NCI-H226 (cell line): ENCODE measurements around the gene A1CF.
"Not testable (repeated sequence)": the region's sequence is repeated elsewhere in the genome, so short reads cannot be mapped to it uniquely, and the experiment has no call there.

Experiments used
- DNase-seq: peaks from one replicate; pipeline ENCODE4 v3.0.0-alpha.2; 2015

Gene A1CF

DNA sequence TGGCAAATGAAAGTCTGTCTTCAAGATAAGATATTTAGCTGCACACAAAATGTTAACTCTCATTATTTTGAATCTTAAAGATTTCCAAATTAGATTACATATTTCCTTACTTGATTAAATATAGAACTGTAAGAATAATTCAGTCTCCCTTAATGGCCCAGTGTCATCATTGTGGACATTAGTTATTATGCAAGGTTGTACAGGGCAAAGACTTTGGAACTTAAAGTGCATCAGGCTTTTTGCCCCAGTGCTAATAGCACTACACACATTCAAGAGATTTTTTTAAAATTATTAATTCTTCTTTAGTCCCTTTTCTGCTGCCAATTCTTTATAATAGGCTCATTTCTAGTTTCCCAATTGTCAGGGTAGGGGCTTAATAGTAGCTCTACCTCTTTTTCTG is 103.4 kb downstream of the A1CF start:
- DNase-seq: not testable (repeated sequence)

DNA sequence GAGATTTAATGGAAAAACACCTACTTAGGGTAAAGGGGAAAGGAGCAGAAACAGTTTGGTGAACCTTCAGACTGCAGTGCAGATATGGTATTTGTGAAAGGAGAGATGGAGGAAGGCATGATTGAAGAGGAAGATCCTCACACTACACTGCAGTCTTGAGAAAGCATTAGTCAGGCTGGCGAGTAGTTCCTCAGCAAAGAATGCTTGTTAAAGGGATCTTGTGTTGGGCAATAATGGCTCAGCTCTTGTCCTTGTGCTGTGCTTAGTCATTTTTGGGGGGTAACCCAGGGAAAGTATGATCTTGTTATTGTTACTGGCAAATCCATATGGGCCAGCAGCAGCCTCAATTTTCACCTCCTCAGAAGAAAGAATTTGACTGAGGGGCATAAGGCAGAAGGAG is 105.4 kb downstream of the A1CF start:
- peak; percentile 11 for DNase-seq

DNA sequence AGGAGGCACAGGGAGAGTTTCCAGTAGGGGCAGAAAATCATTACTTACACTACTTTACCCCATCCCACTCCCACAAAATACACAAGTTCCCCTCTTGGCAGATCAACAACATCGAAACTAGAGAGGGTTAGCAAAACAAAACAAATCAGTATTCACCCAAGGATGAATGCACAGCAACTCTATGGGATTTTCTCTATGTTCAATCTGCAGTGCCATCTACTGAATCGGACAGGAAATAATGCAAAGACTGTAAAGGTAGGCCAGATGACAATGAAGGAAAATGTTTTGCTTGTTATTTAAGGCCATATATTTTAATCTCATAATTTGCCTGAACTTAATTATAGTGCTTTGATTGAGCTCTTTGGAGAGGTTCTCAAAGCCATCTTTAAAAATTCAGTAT is 110.6 kb downstream of the A1CF start:
- DNase-seq: not testable (repeated sequence)

DNA sequence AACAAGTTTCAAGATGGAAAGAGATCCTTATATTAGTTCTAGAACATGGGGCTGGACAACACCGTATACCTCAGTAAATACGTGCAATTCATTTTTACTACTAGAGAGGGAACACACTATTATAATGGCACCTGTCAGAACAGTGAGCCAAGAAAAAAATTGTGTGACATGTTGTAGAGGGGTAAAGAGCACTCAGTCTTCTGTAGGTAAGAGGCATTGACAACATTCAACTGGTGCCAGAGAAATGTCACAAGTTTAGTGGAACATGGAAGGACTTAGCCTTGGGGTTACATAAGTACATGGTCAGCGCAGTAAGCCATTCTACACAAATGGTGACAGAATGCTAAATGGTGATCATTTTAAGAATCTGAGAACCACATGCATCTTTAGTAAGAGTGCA is 113.4 kb downstream of the A1CF start:
- DNase-seq: not testable (repeated sequence)

DNA sequence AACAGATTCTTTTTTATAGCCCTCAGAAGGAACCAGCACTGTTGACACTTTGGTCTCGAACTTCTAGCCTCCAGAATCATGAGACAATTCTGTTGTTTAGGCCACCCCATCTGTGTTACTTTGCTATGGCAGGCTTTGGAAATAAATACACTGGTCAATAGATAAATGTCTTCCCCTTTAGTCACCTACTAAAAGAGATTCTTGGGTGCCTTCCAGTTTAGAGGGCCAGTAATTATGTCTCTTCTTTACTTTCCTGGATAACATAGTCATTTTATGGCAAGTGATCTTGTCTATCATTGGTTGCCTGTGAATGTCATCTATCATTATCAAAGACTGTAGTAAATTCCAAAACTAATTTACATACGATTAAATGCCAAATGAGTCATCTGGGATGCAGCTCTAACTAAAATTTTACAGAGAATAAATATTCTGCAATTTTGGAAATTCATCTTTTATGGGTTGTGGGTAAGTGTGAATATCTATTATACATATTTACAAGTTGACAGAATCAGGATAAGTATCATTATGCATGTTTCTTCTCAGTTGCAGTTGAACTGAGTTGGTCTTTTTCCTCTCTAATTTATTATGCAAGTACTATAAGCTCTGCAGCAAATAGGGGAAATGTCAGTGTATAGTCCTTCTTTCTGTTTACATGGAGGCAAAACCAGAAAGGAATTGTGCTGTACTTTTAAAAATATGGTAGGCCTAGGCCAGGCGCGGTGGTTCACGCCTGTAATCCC is 118.5 kb downstream of the A1CF start:
- DNase-seq: not testable (repeated sequence)
